Activated CD4-positive, CD25-positive, alpha-beta regulatory T cell treated with anti-CD3 and anti-CD28 coated beads, Interleukin-2, amount 50 U/mL, for 72 hours (primary cell): ENCODE data around the gene MRPS6.

Experiments used
- DNase-seq: peaks from one replicate; pipeline ENCODE4 v3.0.0; 2021

The MRPS6 gene

GRCh38 chr21:34183331-34183928 lies 110.1 kb downstream of the MRPS6 start:
- DNase-seq = no peak

- DNase-seq = no peak
Observed at GRCh38 chr21:34184232-34184631, 110.9 kb downstream of the MRPS6 start.

GRCh38 chr21:34185026-34185750 lies 111.8 kb downstream of the MRPS6 start:
- no peak for DNase-seq

GRCh38 chr21:34186109-34186719 lies 112.8 kb downstream of the MRPS6 start:
- no peak for DNase-seq

GRCh38 chr21:34187935-34188334 lies 114.6 kb downstream of the MRPS6 start:
- DNase-seq = no peak

- no peak for DNase-seq
Observed at GRCh38 chr21:34189506-34189905, 116.1 kb downstream of the MRPS6 start.

- DNase-seq = no peak
Observed at GRCh38 chr21:34190576-34191321, 117.4 kb downstream of the MRPS6 start.

- no peak for DNase-seq
Observed at GRCh38 chr21:34191876-34192275, 118.5 kb downstream of the MRPS6 start.
